HCT116 (cell line): ENCODE measurements around the gene AVPI1. TPM values are rescaled to one million over a fixed set of nuclear protein-coding genes. Genes with fewer than 3 reads are reported as not detected.

Experiments used
- ATAC-seq: fragments of 200-7000 bp; cut with Tn5 transposase; 2 replicates; pipeline ENCODE4 v1.9.1; 2020; ENCODE audit warnings: mild to moderate bottlenecking, moderate library complexity
- BruUV-seq: library from RNA; stranded (reverse); fragments of 400-500 nt; replicated peaks from 2 replicates; lab custom pipeline; 2021; lab: Mats Ljungman, UMichigan
- CTCF ChIA-PET: fragments of 300-600 bp; sonication (Branson Sonifier 250); formaldehyde crosslinking; loops from one replicate; lab custom pipeline; 2021; ENCODE audit warnings: antibody characterized with exemption; lab: Charles Lee
- POLR2A ChIA-PET: fragments of 300-600, 350-600 bp; sonication (Branson Sonifier 250); formaldehyde crosslinking; loops from one replicate; lab custom pipeline; 2021; ENCODE audit warnings: antibody characterized with exemption; lab: Charles Lee
- RAD21 ChIA-PET, 2 experiments: fragments of 300-600 bp; sonication (Branson Sonifier 250); formaldehyde crosslinking; loops; one replicate each; lab custom pipeline; 2023; ENCODE audit warnings: low total read pairs in 2 of 2; ENCODE audit not compliant: uncharacterized antibody in 2 of 2, unreplicated experiment in 2 of 2, low non-redundant PET in 1 of 2; lab: Charles Lee
- DNase-seq: peaks from one replicate; pipeline ENCODE4 v3.0.0-alpha.2; 2010; ENCODE audit warnings: low read depth, low spot score
- H2AFZ ChIP-seq: fragments of 200-600 bp; shearing (Covaris generic), sonication (generic); 2 replicates; pipeline ENCODE4 v1.6.1; 2017; ENCODE audit warnings: low read depth, mixed run types, mixed read lengths, antibody characterized with exemption, low read length; ENCODE audit not compliant: poor library complexity, severe bottlenecking
- H3K27ac ChIP-seq: 2 replicates; pipeline ENCODE4 v1.5.1; 2012; ENCODE audit warnings: low read depth, low read length
- H3K27me3 ChIP-seq: fragments of 200-600 bp; sonication (generic); 2 replicates; pipeline ENCODE4 v1.6.1; 2016; ENCODE audit warnings: mixed run types, low read length, mixed read lengths; ENCODE audit not compliant: insufficient read depth
- H3K36me3 ChIP-seq, 2 experiments: fragments of 200-500 bp in 1 of 2; fragments of 200-600 bp in 1 of 2; sonication (Bioruptor generic) in 1 of 2; sonication (generic) in 1 of 2; 2 replicates each; pipeline versions ENCODE4 v1.5.1 to v1.6.1; 2014 to 2016; ENCODE audit warnings: low read length in 2 of 2, inconsistent platforms in 1 of 2, mixed read lengths in 1 of 2, mixed run types in 1 of 2; ENCODE audit not compliant: insufficient read depth in 2 of 2, control insufficient read depth in 1 of 2
- H3K4me1 ChIP-seq, 2 experiments: fragments of 200-600 bp in 1 of 2; sonication (generic) in 1 of 2; 2 replicates each; pipeline versions ENCODE4 v1.5.1 to v1.6.1; 2012 to 2017; ENCODE audit warnings: low read length in 2 of 2, inconsistent platforms in 1 of 2, mild to moderate bottlenecking in 1 of 2, mixed read lengths in 1 of 2, mixed run types in 1 of 2, moderate library complexity in 1 of 2; ENCODE audit not compliant: insufficient read depth in 2 of 2, control insufficient read depth in 1 of 2
- H3K4me2 ChIP-seq: fragments of 200-600 bp; sonication (generic); 2 replicates; pipeline ENCODE4 v1.6.1; 2017; ENCODE audit warnings: mixed run types, low read length, mixed read lengths
- H3K4me3 ChIP-seq, 2 experiments: fragments of 200-600 bp in 1 of 2; sonication (generic) in 1 of 2; replicated peaks in 1 of 2; 2 replicates each; pipeline ENCODE4 v1.5.1; 2011 to 2016; ENCODE audit warnings: low read length in 2 of 2, control low read depth in 1 of 2, low read depth in 1 of 2, mild to moderate bottlenecking in 1 of 2, mixed read lengths in 1 of 2, mixed run types in 1 of 2
- H3K79me2 ChIP-seq: fragments of 200-600 bp; sonication (generic); 2 replicates; pipeline ENCODE4 v1.6.1; 2017; ENCODE audit warnings: mild to moderate bottlenecking, mixed run types, low read length, moderate library complexity, mixed read lengths; ENCODE audit not compliant: insufficient read depth
- H3K9ac ChIP-seq: fragments of 200-600 bp; sonication (generic); 2 replicates; pipeline ENCODE4 v1.6.1; 2016; ENCODE audit warnings: low read length, mixed read lengths
- H3K9me2 ChIP-seq: fragments of 200-600 bp; sonication (generic), shearing (Covaris generic); 2 replicates; pipeline ENCODE4 v1.6.1; 2017; ENCODE audit warnings: mixed run types, mild to moderate bottlenecking, moderate library complexity; ENCODE audit not compliant: insufficient read depth
- H3K9me3 ChIP-seq, 2 experiments: fragments of 200-500 bp in 1 of 2; fragments of 200-600 bp in 1 of 2; sonication (Bioruptor generic) in 1 of 2; sonication (generic) in 1 of 2; 2 replicates each; pipeline ENCODE4 v1.6.1; 2014 to 2017; ENCODE audit warnings: low read length in 2 of 2, mixed read lengths in 2 of 2, inconsistent platforms in 1 of 2, low read depth in 1 of 2, mild to moderate bottlenecking in 1 of 2, mixed run types in 1 of 2, moderate library complexity in 1 of 2; ENCODE audit not compliant: control insufficient read depth in 1 of 2, insufficient read depth in 1 of 2
- H4K20me1 ChIP-seq: fragments of 200-600 bp; sonication (generic), shearing (Covaris generic); 2 replicates; pipeline ENCODE4 v1.6.1; 2017; ENCODE audit warnings: mixed run types, mild to moderate bottlenecking, moderate library complexity; ENCODE audit not compliant: insufficient read depth
- CBX3 ChIP-seq: IDR thresholded peaks from 2 replicates; pipeline ENCODE4 v1.6.1; 2012; ENCODE audit warnings: low read depth
- CTCF ChIP-seq, 3 experiments: fragments of 200-600 bp in 1 of 3; sonication (generic) in 1 of 3; IDR thresholded peaks in 2 of 3; conservative IDR thresholded peaks in 1 of 3; 2 replicates each; pipeline ENCODE4 v1.5.1; 2012 to 2017; ENCODE audit warnings: low read depth in 2 of 3, low read length in 2 of 3, antibody characterized with exemption in 1 of 3, borderline replicate concordance in 1 of 3, control low read depth in 1 of 3, mild to moderate bottlenecking in 1 of 3, mixed read lengths in 1 of 3, mixed run types in 1 of 3, moderate library complexity in 1 of 3; ENCODE audit not compliant: insufficient read depth in 1 of 3
- JUND ChIP-seq: IDR thresholded peaks from 2 replicates; pipeline ENCODE4 v1.6.1; 2012
- POLR2A ChIP-seq: IDR thresholded peaks from 2 replicates; pipeline ENCODE4 v1.7.0; 2011; ENCODE audit warnings: borderline replicate concordance; ENCODE audit not compliant: insufficient read depth, insufficient read length; ENCODE audit errors: extremely low read depth
- REST ChIP-seq: IDR thresholded peaks from 2 replicates; pipeline ENCODE4 v1.6.1; 2012; ENCODE audit warnings: low read depth
- SIN3A ChIP-seq: IDR thresholded peaks from 2 replicates; pipeline ENCODE4 v1.6.1; 2012; ENCODE audit warnings: low read depth
- YY1 ChIP-seq: IDR thresholded peaks from 2 replicates; pipeline ENCODE4 v1.6.1; 2011; ENCODE audit warnings: low read length, low read depth, moderate library complexity, mild to moderate bottlenecking; ENCODE audit not compliant: insufficient replicate concordance; ENCODE audit errors: extremely low read depth
- ZFX ChIP-seq: fragments of 450-650 bp; IDR thresholded peaks from 2 replicates; pipeline ENCODE4 v1.6.1; 2017
- intact Hi-C: fragments of 100-400 bp; cut with micrococcal nuclease; formaldehyde crosslinking; loops from 2 replicates; pipeline ENCODE4 v1.10.0; 2022
- total RNA-seq: library from RNA; stranded (reverse); gene quantifications from one replicate; pipeline ENCODE4 v1.2.1, GENCODE V29; 2021; ENCODE audit not compliant: unreplicated experiment

Gene AVPI1
- total RNA-seq, 1 experiment from 2014 or later = 26.7 TPM

GRCh38 chr10:97686301-97686961 lies 610 bp downstream of the AVPI1 start (continued):
- TF ChIP-seq YY1 (no peak), CTCF (IDR thresholded peaks at IDR 0.05 in 2 of 3, conservative IDR thresholded peaks at IDR 0.05 in 1 of 3; ENCODE audit: borderline replicate concordance in 1 of 3, insufficient read depth in 1 of 3, low read depth in 2 of 3, low read length in 2 of 3) (no peak), REST (no peak), POLR2A (no peak), JUND (no peak), CBX3 (no peak)

- CTCF ChIA-PET = interaction anchor here (2.2 to 3.1 kb wide), 3 partner anchors 9 to 16 kb away, joined by 7 to 27 read pairs (median 25); no protein-coding TSS in a partner anchor
These were observed 1.6 kb downstream of the AVPI1 start for GRCh38 chr10:97685395-97685958.

More at GRCh38 chr10:97685395-97685958, 1.6 kb downstream of the AVPI1 start:
- H4K20me1 ChIP-seq = no peaks in the 10 kb centered on the region
- no peaks in the 10 kb centered on the region for H3K9me2 ChIP-seq
- intact Hi-C loops = no loop called here
- H3K9me3 ChIP-seq = no peaks in the 10 kb centered on the region
- RAD21 ChIA-PET = no interaction called here
- peak; percentile 23 for ATAC-seq
- H3K27ac ChIP-seq = peak overlapping the region; percentile 13; the same call in 1 of the 2 replicates
- peak; percentile 31 for DNase-seq
- POLR2A ChIA-PET = interaction anchor here (1.4 kb wide), 1 partner anchor 51 kb away, joined by 3 read pairs; the partner anchor contains the start of gene ZFYVE27
- H3K36me3 ChIP-seq = no peaks in the 10 kb centered on the region
- H3K4me2 ChIP-seq = peak overlapping the region; percentile 97
- TF ChIP-seq CTCF (IDR thresholded peaks at IDR 0.05 in 2 of 3, conservative IDR thresholded peaks at IDR 0.05 in 1 of 3; ENCODE audit: borderline replicate concordance in 1 of 3, insufficient read depth in 1 of 3, low read depth in 2 of 3, low read length in 2 of 3) (peak in 2 of 3 experiments; percentile 55 to 56; a peak in 4 of 6 replicates), ZFX (0 out of 2 replicates have a peak, but pooled peaks have one; percentile 10), SIN3A (no peak)
- peak overlapping the region; percentile 73 to 90; a peak in 2 of 4 replicates for H3K4me3 ChIP-seq
- BruUV-seq = no TSS peak
- peaks cover 47 to 66% of the 10 kb centered on the region in 2 experiments for H3K4me1 ChIP-seq
- no peak overlapping the region for H2AFZ ChIP-seq
- H3K9ac ChIP-seq = peak overlapping the region; percentile 93
- no peaks in the 10 kb centered on the region for H3K27me3 ChIP-seq
- H3K79me2 ChIP-seq = peaks cover 48% of the 10 kb centered on the region
